Pancreas (tissue), 10 donors: ENCODE measurements around the gene MMP3. TPM values are rescaled to one million over a fixed set of nuclear protein-coding genes. Genes with fewer than 3 reads are reported as not detected.
A peak's percentile ranks its signal among the peaks of the same experiment; 100 is the strongest.

Experiments used
- ATAC-seq, 4 donors: fragments of 200-7000 bp; cut with Tn5 transposase; one replicate each; pipeline versions ENCODE4 v1.8.0 to v1.9.1; 2020; ENCODE audit warnings: mild to moderate bottlenecking in 4 of 4, moderate library complexity in 4 of 4
- DNase-seq, 6 donors: peaks; one replicate each; pipeline ENCODE4 v3.0.0-alpha.2; 2020
- FAIRE-seq: peaks from 2 replicates; lab custom pipeline; 2012; peaks lifted over from hg19 to GRCh38; lab: Jason Lieb, UNC
- H3K27ac ChIP-seq, 4 donors: fragments of 200-600 bp; sonication (generic); 1 replicate in 3 of 4; 2 replicates in 1 of 4; pipeline versions ENCODE4 v1.5.0 to v1.8.0; 2020
- H3K27me3 ChIP-seq, 4 donors: fragments of 200-600 bp; one replicate each; pipeline ENCODE4 v1.8.0; 2021
- H3K36me3 ChIP-seq, 3 donors: fragments of 200-600 bp; sonication (generic) in 1 of 3; one replicate each; pipeline versions ENCODE4 v1.5.0 to v1.8.0; 2020 to 2021
- H3K4me1 ChIP-seq, 3 donors: fragments of 200-600 bp; one replicate each; pipeline ENCODE4 v1.8.0; 2021
- H3K4me3 ChIP-seq, 4 donors: fragments of 200-600 bp; sonication (generic) in 2 of 4; one replicate each; pipeline versions ENCODE4 v1.5.0 to v1.8.0; 2020 to 2021
- H3K9me3 ChIP-seq, 4 donors: fragments of 200-600 bp; one replicate each; pipeline ENCODE4 v1.8.0; 2021
- CTCF ChIP-seq, 4 donors: fragments of 200-600 bp; sonication (generic) in 3 of 4; IDR thresholded peaks; one replicate each; pipeline versions ENCODE4 v1.5.0 to v1.8.0; 2021; ENCODE audit warnings: antibody characterized with exemption in 4 of 4
- WGBS, 2 donors: extraction: QIAGEN DNeasy Blood & Tissue Kit; methylation state at CpG; one replicate each; pipeline ENCODE4 v1.1.7; 2013; 5-methylcytosine and 5-hydroxymethylcytosine counted together
- intact Hi-C, 3 donors: fragments of 100-400 bp; cut with DNase I; formaldehyde crosslinking; loops; one replicate each; pipeline versions ENCODE4 v1.11.1 to v1.14.2; 2022
- polyA plus RNA-seq, 2 donors: library from polyadenylated mRNA; stranded (reverse); fragments of 200-250 nt; gene quantifications; one replicate each; pipeline ENCODE4 v1.2.3, GENCODE V29; 2013
- total RNA-seq, 6 donors: library from RNA; stranded (reverse); fragmentation: NEBNext Ultra II Directional in 4 of 6; extraction: Animal tissue kit (Norgen Biotek cat#: 25700) in 4 of 6; gene quantifications; one replicate each; pipeline versions ENCODE4 v1.2.1 to v1.2.4, GENCODE V29; 2021 to 2023
- donor health status: healthy with polysubstance abuse.
- donor health status: DM: no; HTN: no; CAD: no; lungs with moderate emphysema.
- donor health status: DM: no; HTN: no; CAD: no.
- donor health status: control.
- donor health status: control.
- donor health status: Bipolar disorder and iron deficiency.
- donor health status: DM: yes; HTN: yes; CAD: no.
- donor health status: DM: no; HTN: no; CAD: no.
- donor health status: DM: no; HTN: no; CAD: no.
- donor health status: DM: yes; HTN: yes; CAD: no.

The MMP3 gene
- total and polyA plus RNA-seq, 8 donors = 0.05 to 0.16 TPM; not detected in 6

DNA sequence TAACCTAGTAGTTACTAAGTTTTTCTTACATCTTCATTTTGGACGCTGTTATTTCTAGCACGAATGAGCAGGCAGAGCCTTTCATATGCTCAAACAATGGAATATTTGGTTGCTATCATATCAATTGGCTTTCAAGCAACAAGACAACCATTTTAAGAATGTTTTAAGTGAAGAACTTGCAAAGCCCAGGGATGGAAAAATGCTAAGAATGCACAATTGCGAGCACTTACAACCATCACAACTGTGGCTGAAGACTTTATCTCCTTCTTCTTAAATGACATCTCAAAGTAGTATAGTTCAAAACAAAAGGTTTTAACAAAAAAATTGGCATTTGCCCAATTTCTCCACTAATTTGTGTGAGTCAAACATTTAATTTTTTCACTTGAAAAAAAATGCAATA is 37.1 kb downstream of the MMP3 start:
- TF ChIP-seq CTCF (IDR thresholded peaks at IDR 0.05) = no peak
- H3K27ac ChIP-seq = no peak overlapping the region
- FAIRE-seq (no peak), ATAC-seq (no peak), DNase-seq (no peak)
- intact Hi-C loops = no loop called here
- WGBS, 2 donors = 41 to 51% methylated on average over 3 of the region's 3 CpGs
- H3K36me3 ChIP-seq = no peaks in the 10 kb centered on the region
- no peaks in the 10 kb centered on the region for H3K4me1 ChIP-seq
- H3K27me3 ChIP-seq = peaks cover 0 to 4% (median 0%) of the 10 kb centered on the region in 4 donors
- H3K4me3 ChIP-seq = no peak overlapping the region
- H3K9me3 ChIP-seq = no peaks in the 10 kb centered on the region

DNA sequence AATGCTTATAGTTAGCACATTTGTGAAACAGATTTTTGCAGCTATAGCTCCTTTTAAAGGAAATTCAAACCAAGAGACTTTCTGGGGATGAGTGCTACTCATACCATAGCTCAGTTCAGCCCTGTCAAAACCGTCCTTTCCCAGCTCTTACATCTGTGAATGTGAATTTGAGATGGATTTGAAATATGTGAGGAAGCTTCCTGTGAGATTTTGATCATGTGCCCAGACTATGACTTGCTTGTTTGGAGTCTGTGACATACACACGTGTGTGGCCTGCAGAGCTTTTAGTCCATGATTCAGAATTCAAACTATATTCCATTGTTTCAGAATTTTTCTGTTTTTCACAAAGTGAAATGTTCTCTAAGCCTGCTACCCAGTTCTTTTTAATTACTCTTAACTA is 41.1 kb downstream of the MMP3 start:
- FAIRE-seq (no peak), ATAC-seq (no peak), DNase-seq (no peak)
- H3K9me3 ChIP-seq = no peaks in the 10 kb centered on the region
- H3K27ac ChIP-seq = no peak overlapping the region
- intact Hi-C loops = no loop called here
- no peaks in the 10 kb centered on the region for H3K36me3 ChIP-seq
- H3K4me3 ChIP-seq = no peak overlapping the region
- no peaks in the 10 kb centered on the region for H3K4me1 ChIP-seq
- 36 to 50% methylated on average over 2 of the region's 2 CpGs for WGBS, 2 donors
- TF ChIP-seq CTCF (IDR thresholded peaks at IDR 0.05) = no peak
- H3K27me3 ChIP-seq = peaks cover 0 to 4% (median 0%) of the 10 kb centered on the region in 4 donors

GRCh38 chr11:102800767-102801166 is 42.6 kb downstream of the MMP3 start:
- H3K4me3 ChIP-seq = no peak overlapping the region
- WGBS, 2 donors = 60 to 77% methylated on average over 4 of the region's 4 CpGs
- H3K4me1 ChIP-seq = no peaks in the 10 kb centered on the region
- DNase-seq (no peak), ATAC-seq (no peak), FAIRE-seq (no peak)
- intact Hi-C loops = no loop called here
- no peak overlapping the region for H3K27ac ChIP-seq
- H3K9me3 ChIP-seq = no peaks in the 10 kb centered on the region
- no peaks in the 10 kb centered on the region for H3K36me3 ChIP-seq
- TF ChIP-seq CTCF (IDR thresholded peaks at IDR 0.05) = no peak
- H3K27me3 ChIP-seq = peaks cover 0 to 4% (median 0%) of the 10 kb centered on the region in 4 donors

DNA sequence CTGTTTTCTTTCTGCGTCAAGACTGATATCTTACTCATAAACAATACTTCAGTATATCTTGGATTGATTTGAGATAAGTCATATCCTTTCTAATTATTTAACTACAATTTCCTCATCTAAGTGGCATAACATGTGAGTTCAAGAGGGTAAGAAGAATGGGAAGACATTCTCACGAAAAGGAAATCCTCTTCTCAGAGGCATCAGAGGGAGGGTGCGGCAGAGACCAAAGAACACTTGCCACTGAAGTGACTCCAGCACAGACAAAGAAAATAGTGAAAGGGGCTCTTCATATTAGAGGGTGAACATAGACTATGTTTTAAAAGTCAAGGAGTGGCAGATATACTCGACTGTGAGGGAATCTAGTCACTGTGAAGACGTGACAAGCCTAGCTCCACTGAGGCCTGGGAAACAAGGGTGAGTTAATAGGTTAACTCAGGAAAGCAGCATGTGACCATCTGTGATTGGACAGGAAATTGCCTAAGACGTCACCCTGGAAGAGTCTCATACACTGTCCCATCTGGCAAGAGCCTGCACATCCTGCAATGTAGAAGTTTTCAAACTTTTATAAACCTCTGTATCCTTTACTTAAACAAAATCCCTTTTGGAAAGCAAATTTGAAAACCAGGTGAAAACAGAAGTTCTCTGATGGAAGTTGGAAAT is 43.6 kb downstream of the MMP3 start:
- no peak overlapping the region for H3K4me3 ChIP-seq
- peaks cover 0 to 1% (median 0%) of the 10 kb centered on the region in 4 donors for H3K27me3 ChIP-seq
- ATAC-seq = no peak
- no peak for TF ChIP-seq CTCF (IDR thresholded peaks at IDR 0.05)
- DNase-seq = no peak
- FAIRE-seq = no peak
- intact Hi-C loops = no loop called here
- no peak overlapping the region for H3K27ac ChIP-seq
- no peaks in the 10 kb centered on the region for H3K9me3 ChIP-seq
- WGBS, 2 donors = 67 to 77% methylated on average over 6 of the region's 6 CpGs
- H3K36me3 ChIP-seq = no peaks in the 10 kb centered on the region
- H3K4me1 ChIP-seq = no peaks in the 10 kb centered on the region

DNA sequence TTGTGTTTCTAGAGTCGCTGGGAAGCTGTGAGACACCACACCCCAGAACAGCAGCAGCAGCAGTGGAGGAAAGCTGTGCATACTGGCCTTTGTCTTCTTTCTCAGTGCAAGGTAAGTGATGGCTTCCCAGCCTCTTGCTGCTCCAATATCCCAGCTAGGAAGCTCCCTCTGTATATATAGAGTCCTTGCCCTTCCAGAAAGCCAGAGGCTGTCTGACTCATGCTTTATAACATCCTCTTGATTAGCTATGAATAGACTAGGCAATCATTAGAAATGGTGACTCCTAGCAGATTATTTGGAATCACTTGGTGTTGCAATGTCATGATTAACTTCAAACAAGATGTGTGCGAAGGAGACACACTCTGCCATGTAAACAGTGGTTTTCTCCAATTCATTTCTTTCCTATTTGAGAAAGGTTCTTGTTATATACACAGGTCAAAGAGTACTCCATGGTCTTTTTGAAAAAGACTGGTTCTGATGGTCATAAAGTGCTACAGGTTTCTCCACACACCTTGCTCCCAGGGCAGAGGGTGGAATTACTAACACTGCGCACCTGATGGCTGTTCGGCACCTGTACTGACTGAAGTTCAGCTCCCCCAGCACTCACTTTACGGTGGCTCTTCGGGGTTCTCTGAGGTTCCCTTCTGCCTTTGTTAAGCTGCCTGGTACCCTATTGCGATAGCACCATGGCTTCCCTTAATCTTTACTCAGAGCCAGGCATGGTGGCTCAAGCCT is 45.2 kb downstream of the MMP3 start, which contains the start of gene MMP1:
MMP1 (minus strand) TSS at position 149 of the 735 bp plus-strand sequence; CDS start at position 81, 68 bp downstream.
- ATAC-seq (peak in 1 of 4 donors; percentile 45), FAIRE-seq (no peak)
- intact Hi-C loops = no loop called here

More for the DNA sequence above, 45.2 kb downstream of the MMP3 start, which contains the start of gene MMP1:
- no peak for TF ChIP-seq CTCF (IDR thresholded peaks at IDR 0.05)
- DNase-seq = no peak
- WGBS, 2 donors = 80 to 94% methylated on average over 7 of the region's 7 CpGs
- Histone ChIP-seq H3K27me3 (no peaks in the 10 kb centered on the region), H3K4me1 (no peaks in the 10 kb centered on the region), H3K27ac (no peak within 1 kb of the TSS), H3K4me3 (no peak within 1 kb of the TSS), H3K36me3 (no peaks in the 10 kb centered on the region), H3K9me3 (no peaks in the 10 kb centered on the region)
